Loucy (cell line): Measurements from ENCODE around the gene RIMKLB.

Experiments
- H2AFZ ChIP-seq: fragments of 200-600 bp; sonication (generic); 2 replicates; pipeline ENCODE4 v1.6.0; 2016; ENCODE audit warnings: antibody characterized with exemption, mild to moderate bottlenecking, low read length, moderate library complexity
- H3F3A ChIP-seq: fragments of 200-600 bp; 2 replicates; pipeline ENCODE4 v1.6.0; 2016; ENCODE audit warnings: antibody characterized with exemption, low read depth, mild to moderate bottlenecking
- H3K27me3 ChIP-seq: fragments of 200-600 bp; sonication (generic); 2 replicates; pipeline ENCODE4 v1.6.1; 2014; ENCODE audit warnings: low read length, mild to moderate bottlenecking; ENCODE audit not compliant: insufficient read depth, poor library complexity, severe bottlenecking
- H3K36me3 ChIP-seq: fragments of 200-600 bp; sonication (generic); 2 replicates; pipeline ENCODE4 v1.6.1; 2016; ENCODE audit warnings: low read length; ENCODE audit not compliant: insufficient read depth
- H3K4me1 ChIP-seq: fragments of 200-600 bp; sonication (generic); 2 replicates; pipeline ENCODE4 v1.5.1; 2014; ENCODE audit warnings: low read length, mild to moderate bottlenecking; ENCODE audit not compliant: insufficient read depth, poor library complexity, severe bottlenecking
- H3K4me2 ChIP-seq: fragments of 200-600 bp; sonication (generic); 2 replicates; pipeline ENCODE4 v1.6.0; 2014; ENCODE audit warnings: antibody characterized with exemption, low read length, low read depth, mild to moderate bottlenecking; ENCODE audit not compliant: poor library complexity, severe bottlenecking
- H3K4me3 ChIP-seq: fragments of 200-600 bp; sonication (generic); 2 replicates; pipeline ENCODE4 v1.5.1; 2014; ENCODE audit warnings: low read length, mild to moderate bottlenecking, mixed read lengths; ENCODE audit not compliant: poor library complexity, severe bottlenecking
- H3K79me2 ChIP-seq: fragments of 200-600 bp; sonication (generic); 2 replicates; pipeline ENCODE4 v1.6.1; 2014; ENCODE audit warnings: low read length; ENCODE audit not compliant: insufficient read depth
- H3K9ac ChIP-seq: fragments of 200-600 bp; sonication (generic); 2 replicates; pipeline ENCODE4 v1.6.0; 2014; ENCODE audit warnings: mild to moderate bottlenecking, low read depth, low read length, moderate library complexity; ENCODE audit not compliant: poor library complexity, severe bottlenecking
- H3K9me2 ChIP-seq: fragments of 200-600 bp; sonication (generic); replicated peaks from 2 replicates; pipeline ENCODE4 v1.6.1; 2016; ENCODE audit warnings: low read depth, low read length, mixed read lengths
- H3K9me3 ChIP-seq: fragments of 200-600 bp; sonication (generic); 2 replicates; pipeline ENCODE4 v1.6.1; 2014; ENCODE audit warnings: mild to moderate bottlenecking, antibody characterized with exemption, low read length, low read depth; ENCODE audit not compliant: insufficient read depth
- H4K20me1 ChIP-seq: fragments of 200-600 bp; sonication (generic); 2 replicates; pipeline ENCODE4 v1.6.0; 2014; ENCODE audit warnings: antibody characterized with exemption, low read length, mild to moderate bottlenecking; ENCODE audit not compliant: insufficient read depth, poor library complexity, severe bottlenecking
- CTCF ChIP-seq: fragments of 200-600 bp; sonication (generic); conservative IDR thresholded peaks from 2 replicates; pipeline ENCODE4 v1.5.1; 2014; ENCODE audit warnings: mild to moderate bottlenecking, antibody characterized with exemption, low read length
- EZH2phosphoT487 ChIP-seq: fragments of 200-600 bp; IDR thresholded peaks from 2 replicates; pipeline ENCODE4 v1.6.1; 2018; ENCODE audit warnings: antibody characterized with exemption, mild to moderate bottlenecking, moderate library complexity, borderline replicate concordance

RIMKLB gene

DNA sequence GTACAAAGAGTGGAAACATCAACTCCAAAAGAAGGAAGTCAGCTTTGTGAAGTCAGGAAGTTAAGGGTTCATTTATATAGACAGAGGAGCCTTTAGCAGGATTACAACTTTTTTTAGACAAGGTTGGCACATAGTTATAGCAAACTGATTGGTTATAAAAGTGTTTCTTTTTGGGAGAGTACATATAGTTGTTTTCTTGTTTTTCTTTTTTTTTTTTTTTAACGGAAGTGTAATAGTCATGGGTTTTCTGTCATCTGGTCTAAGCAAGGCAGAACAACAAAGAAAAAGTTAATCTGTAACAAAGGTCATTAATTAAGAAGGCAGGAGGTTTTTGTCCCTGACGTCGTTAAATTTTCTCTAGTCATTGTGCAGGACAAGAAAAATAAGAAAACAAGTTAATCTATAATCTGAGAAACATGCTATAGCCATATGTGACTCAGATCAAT, 22.2 kb upstream of the RIMKLB start:
- Histone ChIP-seq H3K36me3 (no peaks in the 10 kb centered on the region), H3F3A (no peaks in the 10 kb centered on the region), H3K9ac (no peak overlapping the region), H3K4me1 (peaks cover 23% of the 10 kb centered on the region), H3K27me3 (no peaks in the 10 kb centered on the region), H3K4me2 (no peak overlapping the region), H3K9me2 (no peaks in the 10 kb centered on the region), H3K4me3 (no peak overlapping the region), H3K79me2 (no peaks in the 10 kb centered on the region), H4K20me1 (no peaks in the 10 kb centered on the region), H3K9me3 (no peaks in the 10 kb centered on the region), H2AFZ (peak overlapping the region; percentile 91)
- no peak for TF ChIP-seq CTCF
- TF ChIP-seq EZH2phosphoT487 = no peak

- Histone ChIP-seq H3K4me3 (peak overlapping the region; percentile 26), H3K79me2 (no peaks in the 10 kb centered on the region), H4K20me1 (no peaks in the 10 kb centered on the region), H3K27me3 (no peaks in the 10 kb centered on the region), H3K9me3 (no peaks in the 10 kb centered on the region), H3K9ac (no peak overlapping the region), H3F3A (no peaks in the 10 kb centered on the region), H3K4me1 (peaks cover 23% of the 10 kb centered on the region), H2AFZ (peak overlapping the region; percentile 54), H3K36me3 (no peaks in the 10 kb centered on the region), H3K4me2 (peak overlapping the region; percentile 44), H3K9me2 (no peaks in the 10 kb centered on the region)
- TF ChIP-seq EZH2phosphoT487 = no peak
- no peak for TF ChIP-seq CTCF
Measured at GRCh38 chr12:8676651-8677050, 21.1 kb upstream of the RIMKLB start.

- no peaks in the 10 kb centered on the region for H3K36me3 ChIP-seq
- H3K4me3 ChIP-seq = no peak overlapping the region
- no peaks in the 10 kb centered on the region for H3F3A ChIP-seq
- no peak overlapping the region for H3K4me2 ChIP-seq
- peak overlapping the region; percentile 54; the same call in 1 of the 2 replicates for H2AFZ ChIP-seq
- no peak for TF ChIP-seq CTCF
- TF ChIP-seq EZH2phosphoT487 = no peak
- H3K9ac ChIP-seq = no peak overlapping the region
- H3K27me3 ChIP-seq = no peaks in the 10 kb centered on the region
- H3K4me1 ChIP-seq = peaks cover 23% of the 10 kb centered on the region
- no peaks in the 10 kb centered on the region for H4K20me1 ChIP-seq
- H3K9me3 ChIP-seq = no peaks in the 10 kb centered on the region
- H3K79me2 ChIP-seq = no peaks in the 10 kb centered on the region
- H3K9me2 ChIP-seq = no peaks in the 10 kb centered on the region
Measured at GRCh38 chr12:8677362-8677761, 20.4 kb upstream of the RIMKLB start.
